Gastrocnemius medialis (tissue), 4 donors: ENCODE data around the gene DMRTB1.

Experiments used
- POLR2A ChIP-seq, 2 donors: fragments of 450-650 bp; IDR thresholded peaks; one replicate each; pipeline ENCODE4 v1.6.1; 2017; ENCODE audit warnings: antibody characterized with exemption in 2 of 2, mild to moderate bottlenecking in 2 of 2, moderate library complexity in 2 of 2
- TF ChIP-seq, protein P1 (sequence below), 5 experiments: fragments of 450-650 bp in 3 of 5; fragments of 200-600 bp in 2 of 5; sonication (generic) in 2 of 5; IDR thresholded peaks in 4 of 5; conservative IDR thresholded peaks in 1 of 5; 1 replicate in 4 of 5; 2 replicates in 1 of 5; pipeline ENCODE4 v1.5.1; 2016 to 2019; ENCODE audit warnings: antibody characterized with exemption in 5 of 5, mild to moderate bottlenecking in 3 of 5, moderate library complexity in 3 of 5

DNA sequence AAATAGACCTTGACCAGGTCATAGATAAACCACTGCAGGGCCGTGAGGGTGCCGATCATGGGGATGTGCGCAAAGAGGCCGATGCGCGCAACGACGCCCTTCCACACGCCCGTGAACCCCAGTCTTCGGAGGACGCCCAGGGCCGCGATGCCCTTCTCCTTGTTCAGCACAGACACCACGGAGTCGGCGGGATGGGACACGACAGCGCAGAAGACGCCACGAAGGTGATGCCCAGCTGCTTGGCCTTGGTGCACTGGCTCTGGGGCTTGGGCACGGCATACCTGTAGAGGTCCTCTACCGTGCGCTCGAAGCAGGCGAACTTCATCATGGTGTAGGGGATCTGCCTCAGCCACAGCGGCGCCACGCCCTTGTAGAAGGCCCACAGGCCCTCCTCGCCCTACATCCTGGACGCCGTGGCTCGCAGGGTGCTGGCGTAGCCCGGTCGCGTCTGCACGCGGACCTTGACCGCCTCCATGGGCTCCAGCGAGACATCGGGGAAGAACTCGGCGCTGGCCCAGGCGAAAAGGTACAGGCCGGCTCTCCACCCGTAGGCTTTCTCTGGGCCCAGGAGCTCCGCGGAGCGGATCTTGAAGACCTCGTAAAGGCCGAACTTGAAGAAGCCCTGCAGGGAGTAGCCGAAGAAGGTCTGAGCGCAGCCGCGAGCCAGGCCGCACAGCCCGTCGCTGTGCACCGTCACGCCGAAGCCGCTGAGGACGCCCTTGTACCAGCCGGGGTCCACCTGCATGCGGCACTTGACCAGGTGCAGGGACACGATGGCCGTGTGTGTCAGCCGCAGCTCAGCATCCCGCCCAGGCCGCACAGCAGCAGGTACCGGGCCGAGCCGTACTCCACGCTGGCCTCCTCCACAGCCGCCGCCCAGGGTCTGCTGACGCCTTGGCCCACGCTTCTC is 20.5 kb upstream of the DMRTB1 start:
- TF ChIP-seq POLR2A (IDR thresholded peaks at IDR 0.05): no peak
- TF ChIP-seq, protein P1, sequence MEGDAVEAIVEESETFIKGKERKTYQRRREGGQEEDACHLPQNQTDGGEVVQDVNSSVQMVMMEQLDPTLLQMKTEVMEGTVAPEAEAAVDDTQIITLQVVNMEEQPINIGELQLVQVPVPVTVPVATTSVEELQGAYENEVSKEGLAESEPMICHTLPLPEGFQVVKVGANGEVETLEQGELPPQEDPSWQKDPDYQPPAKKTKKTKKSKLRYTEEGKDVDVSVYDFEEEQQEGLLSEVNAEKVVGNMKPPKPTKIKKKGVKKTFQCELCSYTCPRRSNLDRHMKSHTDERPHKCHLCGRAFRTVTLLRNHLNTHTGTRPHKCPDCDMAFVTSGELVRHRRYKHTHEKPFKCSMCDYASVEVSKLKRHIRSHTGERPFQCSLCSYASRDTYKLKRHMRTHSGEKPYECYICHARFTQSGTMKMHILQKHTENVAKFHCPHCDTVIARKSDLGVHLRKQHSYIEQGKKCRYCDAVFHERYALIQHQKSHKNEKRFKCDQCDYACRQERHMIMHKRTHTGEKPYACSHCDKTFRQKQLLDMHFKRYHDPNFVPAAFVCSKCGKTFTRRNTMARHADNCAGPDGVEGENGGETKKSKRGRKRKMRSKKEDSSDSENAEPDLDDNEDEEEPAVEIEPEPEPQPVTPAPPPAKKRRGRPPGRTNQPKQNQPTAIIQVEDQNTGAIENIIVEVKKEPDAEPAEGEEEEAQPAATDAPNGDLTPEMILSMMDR (IDR thresholded peaks at IDR 0.05 in 4 of 5, conservative IDR thresholded peaks at IDR 0.05 in 1 of 5): no peak
